ENCODE data around the gene RHOT1.

DNA sequence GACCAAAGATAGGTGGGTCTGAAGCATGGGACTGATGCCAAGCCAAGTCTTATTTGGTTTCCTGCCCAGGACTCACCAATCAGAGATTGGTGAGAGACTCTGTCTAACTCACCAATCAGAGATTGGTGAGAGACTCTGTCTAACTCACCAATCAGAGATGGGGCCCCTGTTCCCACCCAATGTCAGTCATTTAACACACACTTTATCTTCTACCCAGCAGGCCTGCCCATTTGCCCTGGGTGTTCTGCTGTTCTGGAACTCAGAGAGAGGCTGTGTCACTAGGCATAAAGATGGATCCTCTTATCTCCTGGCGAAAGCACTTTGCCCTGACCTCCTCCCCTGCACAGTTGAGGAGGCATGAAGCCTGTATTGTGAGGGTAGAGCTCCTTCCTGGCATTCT, 5.4 kb upstream of the RHOT1 start:
- TF ChIP-seq EZH2 (IDR thresholded peaks at IDR 0.05) (no peak), EZH2phosphoT487 (IDR thresholded peaks at IDR 0.05) (no peak)
- TF ChIP-seq, protein P1, sequence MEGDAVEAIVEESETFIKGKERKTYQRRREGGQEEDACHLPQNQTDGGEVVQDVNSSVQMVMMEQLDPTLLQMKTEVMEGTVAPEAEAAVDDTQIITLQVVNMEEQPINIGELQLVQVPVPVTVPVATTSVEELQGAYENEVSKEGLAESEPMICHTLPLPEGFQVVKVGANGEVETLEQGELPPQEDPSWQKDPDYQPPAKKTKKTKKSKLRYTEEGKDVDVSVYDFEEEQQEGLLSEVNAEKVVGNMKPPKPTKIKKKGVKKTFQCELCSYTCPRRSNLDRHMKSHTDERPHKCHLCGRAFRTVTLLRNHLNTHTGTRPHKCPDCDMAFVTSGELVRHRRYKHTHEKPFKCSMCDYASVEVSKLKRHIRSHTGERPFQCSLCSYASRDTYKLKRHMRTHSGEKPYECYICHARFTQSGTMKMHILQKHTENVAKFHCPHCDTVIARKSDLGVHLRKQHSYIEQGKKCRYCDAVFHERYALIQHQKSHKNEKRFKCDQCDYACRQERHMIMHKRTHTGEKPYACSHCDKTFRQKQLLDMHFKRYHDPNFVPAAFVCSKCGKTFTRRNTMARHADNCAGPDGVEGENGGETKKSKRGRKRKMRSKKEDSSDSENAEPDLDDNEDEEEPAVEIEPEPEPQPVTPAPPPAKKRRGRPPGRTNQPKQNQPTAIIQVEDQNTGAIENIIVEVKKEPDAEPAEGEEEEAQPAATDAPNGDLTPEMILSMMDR (IDR thresholded peaks at IDR 0.05): no peak

All from neural progenitor cell (in vitro differentiated cells).